ENCODE data around the gene CFAP73. TPM values are rescaled to one million over a fixed set of nuclear protein-coding genes. Genes with fewer than 3 reads are reported as not detected.

Gene CFAP73
- total RNA-seq, 2 donors from 2014 or later = 0.57 TPM; not detected in 1

DNA sequence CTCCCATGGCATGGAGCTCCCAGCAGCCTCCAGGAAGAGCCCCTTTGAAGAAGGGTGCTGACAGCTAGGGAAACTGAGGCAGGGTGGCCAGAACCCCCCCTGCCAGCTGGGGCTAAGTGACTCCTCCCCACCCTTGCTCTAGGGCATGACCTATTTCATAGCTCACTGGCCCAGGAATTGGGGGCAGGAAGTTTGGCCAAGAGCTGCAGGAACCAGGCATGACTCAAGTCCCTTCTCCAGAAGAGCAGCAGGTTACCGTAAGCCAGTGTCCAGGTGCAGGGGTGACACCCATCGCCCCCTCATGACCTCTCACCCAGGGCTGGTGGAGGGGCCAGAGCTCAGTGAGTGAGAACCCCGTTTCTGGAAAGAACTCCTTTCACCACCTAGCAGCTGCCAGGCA is 15.9 kb upstream of the CFAP73 start:
- no peak for DNase-seq (ENCODE audit: low spot score)
- Histone ChIP-seq H3K27me3 (replicated peaks; ENCODE audit: insufficient read depth) (peaks cover 10% of the 10 kb centered on the region), H3K36me3 (no peaks in the 10 kb centered on the region), H3K4me3 (no peak overlapping the region), H3K4me1 (replicated peaks) (no peaks in the 10 kb centered on the region), H3K9me3 (no peaks in the 10 kb centered on the region), H3K27ac (no peak overlapping the region)
- intact Hi-C loops (cut with DNase I) = no loop called here
- WGBS = 88% methylated on average over 3 of the region's 3 CpGs
- TF ChIP-seq POLR2AphosphoS5 (IDR thresholded peaks at IDR 0.05) = no peak
- TF ChIP-seq POLR2A (IDR thresholded peaks at IDR 0.05) = no peak
- TF ChIP-seq, protein P1, sequence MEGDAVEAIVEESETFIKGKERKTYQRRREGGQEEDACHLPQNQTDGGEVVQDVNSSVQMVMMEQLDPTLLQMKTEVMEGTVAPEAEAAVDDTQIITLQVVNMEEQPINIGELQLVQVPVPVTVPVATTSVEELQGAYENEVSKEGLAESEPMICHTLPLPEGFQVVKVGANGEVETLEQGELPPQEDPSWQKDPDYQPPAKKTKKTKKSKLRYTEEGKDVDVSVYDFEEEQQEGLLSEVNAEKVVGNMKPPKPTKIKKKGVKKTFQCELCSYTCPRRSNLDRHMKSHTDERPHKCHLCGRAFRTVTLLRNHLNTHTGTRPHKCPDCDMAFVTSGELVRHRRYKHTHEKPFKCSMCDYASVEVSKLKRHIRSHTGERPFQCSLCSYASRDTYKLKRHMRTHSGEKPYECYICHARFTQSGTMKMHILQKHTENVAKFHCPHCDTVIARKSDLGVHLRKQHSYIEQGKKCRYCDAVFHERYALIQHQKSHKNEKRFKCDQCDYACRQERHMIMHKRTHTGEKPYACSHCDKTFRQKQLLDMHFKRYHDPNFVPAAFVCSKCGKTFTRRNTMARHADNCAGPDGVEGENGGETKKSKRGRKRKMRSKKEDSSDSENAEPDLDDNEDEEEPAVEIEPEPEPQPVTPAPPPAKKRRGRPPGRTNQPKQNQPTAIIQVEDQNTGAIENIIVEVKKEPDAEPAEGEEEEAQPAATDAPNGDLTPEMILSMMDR (IDR thresholded peaks at IDR 0.05) = no peak

DNA sequence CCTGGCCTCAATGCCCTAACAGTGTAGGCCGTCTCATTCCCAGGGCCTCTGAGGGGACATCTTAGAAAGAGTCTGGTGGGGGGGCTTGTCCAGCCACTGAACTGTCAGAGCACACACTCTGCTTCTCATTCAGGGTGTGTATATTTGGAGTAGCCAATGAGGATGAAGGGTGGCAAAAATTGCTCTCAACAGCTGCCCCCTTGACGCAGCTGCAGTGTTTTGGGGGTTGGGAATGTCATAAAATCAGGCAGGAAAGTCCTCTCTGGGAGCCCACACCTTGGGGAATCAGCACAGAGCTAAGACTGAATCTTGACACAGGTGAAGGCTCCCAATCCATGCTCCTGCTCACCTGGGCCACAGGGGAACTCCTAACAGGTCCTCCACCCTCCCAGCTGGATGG is 15.5 kb upstream of the CFAP73 start:
- H3K4me3 ChIP-seq = no peak overlapping the region
- H3K27me3 ChIP-seq (replicated peaks; ENCODE audit: insufficient read depth) = peaks cover 10% of the 10 kb centered on the region
- intact Hi-C loops (cut with DNase I) = no loop called here
- no peaks in the 10 kb centered on the region for H3K36me3 ChIP-seq
- no peak overlapping the region for H3K27ac ChIP-seq
- no peaks in the 10 kb centered on the region for H3K4me1 ChIP-seq (replicated peaks)
- TF ChIP-seq, protein P1 (IDR thresholded peaks at IDR 0.05) = no peak
- no peak for TF ChIP-seq POLR2AphosphoS5 (IDR thresholded peaks at IDR 0.05)
- TF ChIP-seq POLR2A (IDR thresholded peaks at IDR 0.05) = no peak
- 63% methylated on average over 2 of the region's 2 CpGs for WGBS
- DNase-seq (ENCODE audit: low spot score) = no peak
- no peaks in the 10 kb centered on the region for H3K9me3 ChIP-seq

DNA sequence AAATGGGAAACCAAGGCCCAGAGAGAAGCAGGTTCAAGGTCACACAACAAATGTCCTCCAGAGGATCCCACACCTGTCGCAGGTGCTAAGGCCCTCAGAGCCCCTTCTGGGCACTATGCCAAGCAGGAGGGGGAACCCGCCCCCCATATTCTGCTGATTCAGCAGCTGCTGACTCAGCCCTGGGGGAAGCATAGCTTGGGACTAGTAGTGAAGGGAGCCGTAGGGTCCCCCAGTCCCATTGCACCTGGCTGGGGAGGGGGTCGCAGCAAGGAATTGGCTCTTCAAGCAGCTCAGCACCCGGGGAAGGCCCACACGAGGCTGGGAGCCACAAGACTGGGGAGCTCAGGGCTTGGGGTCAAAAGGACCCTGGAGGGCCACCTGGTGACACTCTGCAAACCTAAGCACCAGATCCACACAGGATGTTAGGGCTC is 15.0 kb upstream of the CFAP73 start:
- no peak for DNase-seq (ENCODE audit: low spot score)
- intact Hi-C loops (cut with DNase I) = no loop called here
- no peak overlapping the region for H3K27ac ChIP-seq
- H3K36me3 ChIP-seq = no peaks in the 10 kb centered on the region
- H3K9me3 ChIP-seq = no peaks in the 10 kb centered on the region
- WGBS = 66% methylated on average over 6 of the region's 6 CpGs
- TF ChIP-seq, protein P1 (IDR thresholded peaks at IDR 0.05) = no peak
- TF ChIP-seq POLR2AphosphoS5 (IDR thresholded peaks at IDR 0.05) = no peak
- no peak for TF ChIP-seq POLR2A (IDR thresholded peaks at IDR 0.05)
- H3K4me3 ChIP-seq = no peak overlapping the region
- H3K27me3 ChIP-seq (replicated peaks; ENCODE audit: insufficient read depth) = peaks cover 10% of the 10 kb centered on the region
- no peaks in the 10 kb centered on the region for H3K4me1 ChIP-seq (replicated peaks)

DNA sequence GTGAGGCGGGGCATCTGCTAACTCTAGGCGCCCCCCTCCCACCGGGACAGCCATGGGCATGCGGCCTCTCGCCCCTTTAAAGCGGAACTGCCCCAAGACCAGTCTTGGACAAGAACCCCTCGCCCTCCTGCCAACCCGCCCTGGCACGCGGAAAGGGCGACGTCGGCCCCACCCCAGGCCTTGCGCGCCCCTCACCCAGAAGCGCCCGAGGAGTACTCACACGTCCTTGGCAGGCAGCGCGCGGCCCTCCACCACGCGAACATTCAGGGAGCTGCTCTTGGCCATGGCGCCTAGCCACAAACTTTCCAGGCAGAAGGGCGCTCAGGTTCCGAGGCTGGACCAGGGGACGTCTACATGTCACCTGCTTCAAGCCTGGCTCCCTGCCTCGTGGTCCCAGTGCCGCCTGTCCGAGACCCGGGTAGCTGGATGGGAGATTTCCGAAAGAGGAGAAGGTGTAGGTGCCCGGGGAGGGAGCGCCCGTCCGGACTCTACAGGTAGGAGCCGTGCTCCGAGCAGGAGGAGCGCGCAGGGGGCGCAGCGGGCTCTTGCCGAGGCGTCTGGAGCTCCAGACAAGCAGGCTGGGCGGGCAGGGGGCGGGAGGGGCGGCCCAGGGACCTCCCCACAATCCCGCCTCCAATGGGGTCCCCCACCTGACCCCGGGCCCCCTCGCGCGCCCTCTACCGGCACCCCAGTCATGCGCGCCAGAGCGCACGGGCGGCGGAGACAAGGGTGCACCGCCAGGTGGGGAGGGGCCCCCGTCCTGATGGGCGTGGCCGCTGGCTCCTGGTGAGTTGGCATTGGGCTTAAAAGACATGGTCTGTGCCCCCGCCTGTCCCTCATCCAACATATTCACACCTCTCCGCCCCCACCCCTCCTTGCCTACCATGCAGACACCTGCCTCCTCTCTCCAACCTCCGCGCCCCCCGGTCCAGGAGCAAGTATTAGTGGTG is 14.1 kb upstream of the CFAP73 start, which contains the start of gene RASAL1:
TSS of gene RASAL1 (minus strand) at position 584 of the 950 bp plus-strand sequence. CDS start at position 285, 299 bp downstream.
- no peak within 1 kb of the TSS for H3K4me3 ChIP-seq
- intact Hi-C loops (cut with DNase I) = no loop called here
- no peaks in the 10 kb centered on the region for H3K36me3 ChIP-seq
- 3% methylated on average over 59 of the region's 68 CpGs for WGBS
- TF ChIP-seq, protein P1 (IDR thresholded peaks at IDR 0.05) = no peak
- TF ChIP-seq POLR2A (IDR thresholded peaks at IDR 0.05) = no peak
- no peak for TF ChIP-seq POLR2AphosphoS5 (IDR thresholded peaks at IDR 0.05)
- H3K4me1 ChIP-seq (replicated peaks) = no peaks in the 10 kb centered on the region
- H3K27ac ChIP-seq = no peak within 1 kb of the TSS
- H3K27me3 ChIP-seq (replicated peaks; ENCODE audit: insufficient read depth) = peaks cover 10% of the 10 kb centered on the region
- no peak for DNase-seq (ENCODE audit: low spot score)
- H3K9me3 ChIP-seq = no peaks in the 10 kb centered on the region
